HG03558 (cell line): ENCODE data around the gene MAPK10.
"Not testable (repeated sequence)": the region's sequence is repeated elsewhere in the genome, so short reads cannot be mapped to it uniquely, and the experiment has no call there.

Source experiments
- ATAC-seq: cut with Tn5 transposase; IDR thresholded peaks from one replicate; pipeline ENCODE4 v1.9.1; 2021; ENCODE audit warnings: moderate number of reproducible peaks; ENCODE audit not compliant: unreplicated experiment; ENCODE audit errors: extremely low read depth

Gene MAPK10

DNA sequence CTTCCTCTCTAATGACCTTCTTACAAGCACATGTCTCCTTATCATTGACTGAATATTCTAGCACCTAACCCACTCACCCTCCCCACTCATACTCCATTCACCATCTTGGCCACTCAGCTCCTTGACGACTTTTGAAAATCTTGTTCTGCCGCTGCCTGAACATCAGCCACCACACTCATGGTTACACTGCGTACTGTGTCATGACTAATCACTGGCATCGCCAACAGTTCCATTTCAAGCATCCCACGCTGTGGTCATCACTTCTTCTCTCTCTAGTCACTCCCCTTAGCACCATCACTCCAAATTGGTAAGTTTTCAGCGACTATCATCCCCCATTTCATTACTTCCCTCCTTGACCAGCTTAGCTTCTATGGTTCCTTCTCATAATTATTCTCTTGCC, 352.8 kb downstream of the MAPK10 start:
- ATAC-seq: no peak

DNA sequence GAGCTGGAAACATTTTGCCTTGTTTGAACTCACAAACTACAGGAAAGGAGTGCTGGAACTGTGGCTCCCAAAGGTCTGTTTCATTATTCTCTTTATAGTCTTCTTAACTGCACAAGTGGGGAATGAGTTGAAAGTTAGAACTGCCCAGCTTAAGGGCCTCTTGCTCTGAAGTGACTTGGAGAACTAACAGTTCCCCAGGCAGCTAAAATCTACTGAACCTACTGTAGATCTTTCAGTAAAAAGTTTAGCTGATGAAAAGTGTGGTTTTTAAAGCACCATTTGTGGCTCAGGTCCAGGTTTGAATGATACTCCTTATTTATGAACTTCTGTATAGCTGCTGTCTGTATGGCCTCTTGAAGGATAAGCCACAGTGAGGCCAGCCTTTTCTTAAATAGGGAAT, 353.8 kb downstream of the MAPK10 start:
- no peak for ATAC-seq

DNA sequence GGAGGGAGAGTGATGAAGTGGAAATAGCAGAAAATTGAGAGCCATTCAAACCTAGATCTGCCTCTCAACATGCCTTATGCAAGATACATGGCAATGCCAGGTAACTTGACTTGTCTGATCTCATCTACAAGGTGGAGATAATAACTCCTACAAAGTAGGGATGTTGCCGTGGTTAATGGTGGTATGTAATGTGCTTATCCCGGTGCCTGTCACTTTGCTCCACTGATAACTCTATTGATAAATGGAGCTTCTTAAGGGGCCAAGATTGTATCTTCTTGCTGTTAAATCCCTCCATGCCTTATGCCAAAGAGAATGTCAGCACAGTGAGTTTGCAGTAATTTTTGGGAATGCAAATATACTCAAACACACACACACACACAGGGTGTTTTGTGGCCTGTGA, 355.8 kb downstream of the MAPK10 start:
- no peak for ATAC-seq

DNA sequence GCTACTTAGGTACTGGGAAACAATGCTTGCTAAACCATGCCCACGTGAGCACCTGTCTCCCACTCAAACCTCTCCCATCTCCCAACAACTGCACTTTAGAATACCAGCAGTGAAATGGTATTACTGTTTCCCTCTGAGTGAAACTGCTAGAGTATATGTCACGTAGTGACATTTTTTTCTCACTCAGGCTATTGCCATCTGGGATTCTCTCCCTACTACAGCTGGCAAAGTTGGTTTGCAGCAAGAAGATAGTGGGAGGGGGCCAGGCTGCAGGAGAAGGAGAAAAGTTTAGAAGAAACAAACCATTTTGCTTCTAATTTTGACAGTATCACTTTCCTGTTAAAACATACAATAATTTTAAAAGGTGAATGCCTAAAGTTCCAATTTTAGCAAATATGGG, 358.3 kb downstream of the MAPK10 start:
- no peak for ATAC-seq

DNA sequence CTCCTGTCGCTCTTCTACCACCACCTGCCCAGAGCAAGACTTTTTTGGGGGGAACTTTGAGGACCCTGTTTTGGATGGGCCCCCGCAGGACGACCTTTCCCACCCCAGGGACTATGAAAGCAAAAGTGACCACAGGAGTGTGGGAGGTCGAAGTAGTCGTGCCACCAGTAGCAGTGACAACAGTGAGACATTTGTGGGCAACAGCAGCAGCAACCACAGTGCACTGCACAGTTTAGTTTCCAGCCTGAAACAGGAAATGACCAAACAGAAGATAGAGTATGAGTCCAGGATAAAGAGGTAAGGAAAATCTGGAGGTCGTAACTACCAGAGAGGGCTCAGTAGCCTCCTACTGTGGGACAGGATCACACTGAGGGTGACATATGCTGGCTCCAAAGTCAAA, 364.5 kb downstream of the MAPK10 start:
- ATAC-seq: no peak

DNA sequence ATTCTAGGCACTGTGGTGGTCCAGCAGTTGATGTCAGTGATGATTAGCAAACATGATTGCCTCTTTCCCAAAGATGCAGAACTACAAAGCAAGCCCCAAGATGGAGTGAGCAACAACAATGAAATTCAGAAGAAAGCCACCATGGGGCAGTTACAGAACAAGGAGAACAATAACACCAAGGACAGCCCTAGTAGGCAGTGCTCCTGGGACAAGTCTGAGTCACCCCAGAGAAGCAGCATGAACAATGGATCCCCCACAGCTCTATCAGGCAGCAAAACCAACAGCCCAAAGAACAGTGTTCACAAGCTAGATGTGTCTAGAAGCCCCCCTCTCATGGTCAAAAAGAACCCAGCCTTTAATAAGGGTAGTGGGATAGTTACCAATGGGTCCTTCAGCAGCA, 365.3 kb downstream of the MAPK10 start:
- no peak for ATAC-seq

DNA sequence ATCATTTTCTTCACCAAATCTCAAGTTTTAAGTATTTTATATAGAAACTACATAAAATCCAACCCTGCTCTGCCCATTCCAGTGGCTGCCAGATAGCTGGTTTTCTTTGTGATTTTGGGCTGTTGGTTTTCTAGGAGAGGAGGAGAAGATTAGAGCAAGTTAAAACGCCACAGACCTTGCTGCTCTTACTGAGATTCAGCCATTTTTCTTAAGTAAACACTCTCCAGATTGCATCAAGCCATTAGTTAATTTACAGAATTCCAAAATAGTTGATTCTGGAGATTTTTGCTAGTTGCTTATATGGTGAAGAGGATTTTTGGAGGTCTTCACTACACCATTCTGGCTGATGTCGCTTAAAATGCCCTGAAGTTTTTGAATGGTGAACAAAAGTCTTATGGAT, 366.2 kb downstream of the MAPK10 start:
- ATAC-seq: no peak

DNA sequence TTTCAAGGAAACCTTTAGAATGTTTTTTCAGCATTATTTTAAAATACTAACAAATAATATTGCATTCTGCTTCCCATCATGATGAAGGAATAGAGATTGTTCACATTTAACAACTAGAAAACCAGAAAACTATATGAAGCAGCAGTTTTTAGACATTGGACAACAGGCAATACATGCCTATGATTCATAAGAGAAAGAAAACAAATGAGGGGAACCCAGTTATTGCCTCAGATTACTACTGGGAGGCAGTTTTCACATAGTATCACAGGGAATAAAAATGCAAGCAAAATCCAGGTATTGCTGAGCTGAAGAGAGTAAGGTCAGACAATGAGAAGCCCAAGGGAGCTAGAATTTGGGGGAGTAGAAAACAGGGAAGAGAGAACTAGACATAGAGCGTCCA, 373.6 kb downstream of the MAPK10 start:
- ATAC-seq: no peak

DNA sequence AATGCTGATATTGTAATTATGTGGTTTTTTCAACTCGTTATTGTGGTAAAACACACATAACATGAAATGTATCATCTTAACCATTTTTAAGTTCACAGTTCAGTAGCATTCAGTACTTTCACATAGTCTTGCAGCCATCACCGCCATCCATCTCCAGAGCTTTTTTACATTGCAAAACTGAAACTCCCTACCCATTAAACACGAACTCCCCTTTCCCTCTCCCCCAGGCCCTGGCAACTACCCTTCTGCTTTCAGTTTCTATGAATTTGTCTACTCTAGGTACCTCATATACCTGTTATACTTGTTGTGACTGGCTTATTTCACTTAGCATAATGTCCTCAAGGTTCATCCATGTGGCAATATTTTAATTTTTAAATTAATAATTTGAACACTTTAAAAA, 380.6 kb downstream of the MAPK10 start:
- peak; percentile 72 for ATAC-seq

DNA sequence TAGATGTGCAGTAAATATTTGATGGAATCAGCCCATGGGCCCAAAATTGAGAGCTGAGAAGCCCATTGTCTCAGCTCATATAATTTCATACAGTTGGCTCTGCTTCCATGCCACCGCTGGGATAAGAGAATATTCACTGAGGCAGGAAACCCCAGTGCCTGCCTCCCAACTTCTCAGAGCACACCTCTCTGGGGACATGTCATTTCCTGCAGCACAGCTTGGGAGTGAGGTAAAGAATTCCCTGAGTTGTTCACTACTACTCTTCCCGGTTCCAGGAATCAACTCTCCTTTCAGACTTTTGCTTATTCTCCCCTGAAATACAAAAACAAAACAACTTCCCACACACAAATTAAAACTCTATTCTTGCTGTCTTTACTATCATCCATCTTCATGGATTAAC, 389.3 kb downstream of the MAPK10 start:
- no peak for ATAC-seq

DNA sequence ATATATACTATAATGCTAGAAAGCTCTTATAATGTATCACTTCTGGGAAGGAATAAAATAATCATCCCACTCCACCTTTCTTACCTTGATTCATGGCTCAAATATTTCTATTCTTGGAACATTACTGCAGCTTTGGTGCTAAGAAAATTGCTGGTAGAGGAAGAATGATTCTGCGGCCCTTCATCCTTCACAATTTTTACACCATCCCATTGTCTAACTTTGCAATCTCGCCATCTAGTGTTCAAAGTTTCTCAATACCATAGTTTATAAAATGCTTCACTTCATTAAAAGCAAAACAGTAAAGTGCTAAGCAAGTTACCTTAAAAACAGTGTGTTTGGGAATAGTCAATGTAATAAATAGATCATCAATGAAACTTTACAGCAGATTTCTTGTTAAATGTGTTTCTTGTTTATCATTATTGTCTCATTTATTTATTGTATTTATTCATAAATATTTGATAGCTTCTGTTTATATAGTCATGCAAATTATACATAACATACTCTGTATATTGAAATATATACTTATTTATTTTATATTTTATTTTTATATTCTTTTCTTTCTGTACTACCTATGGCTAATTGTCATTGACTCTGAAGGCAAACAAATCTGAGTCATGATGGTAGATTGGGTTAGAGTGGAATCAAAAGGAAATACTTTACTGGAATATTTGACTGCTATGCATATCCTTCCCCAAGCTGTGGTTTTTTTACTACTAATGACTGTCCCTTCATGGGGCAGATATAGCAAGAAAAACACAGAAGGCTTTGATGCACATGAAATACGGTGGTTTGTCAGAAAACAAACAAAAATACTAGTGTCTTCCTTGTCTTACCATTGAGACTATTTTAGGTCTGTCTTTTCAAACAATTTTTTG, 390.7 kb downstream of the MAPK10 start:
- no peak for ATAC-seq

DNA sequence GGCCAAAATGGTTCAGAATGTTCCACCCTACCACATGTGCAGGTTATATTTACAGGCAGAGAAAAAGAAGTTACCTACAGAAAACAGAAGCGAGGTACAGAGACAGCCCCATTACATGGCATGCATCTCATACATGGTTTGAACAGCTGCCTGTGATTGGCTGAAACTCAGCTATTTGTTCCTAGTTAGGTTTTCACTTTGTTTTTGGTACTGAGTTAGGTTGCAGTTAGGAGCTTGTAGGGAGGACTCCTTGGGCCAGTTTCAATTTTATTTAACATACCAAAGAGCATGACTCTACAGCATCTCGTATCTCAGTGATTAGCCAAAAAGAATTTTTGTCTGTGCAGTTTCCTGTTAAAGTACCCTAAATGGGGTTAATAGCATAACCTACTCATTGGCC, 392.0 kb downstream of the MAPK10 start:
- ATAC-seq: no peak

DNA sequence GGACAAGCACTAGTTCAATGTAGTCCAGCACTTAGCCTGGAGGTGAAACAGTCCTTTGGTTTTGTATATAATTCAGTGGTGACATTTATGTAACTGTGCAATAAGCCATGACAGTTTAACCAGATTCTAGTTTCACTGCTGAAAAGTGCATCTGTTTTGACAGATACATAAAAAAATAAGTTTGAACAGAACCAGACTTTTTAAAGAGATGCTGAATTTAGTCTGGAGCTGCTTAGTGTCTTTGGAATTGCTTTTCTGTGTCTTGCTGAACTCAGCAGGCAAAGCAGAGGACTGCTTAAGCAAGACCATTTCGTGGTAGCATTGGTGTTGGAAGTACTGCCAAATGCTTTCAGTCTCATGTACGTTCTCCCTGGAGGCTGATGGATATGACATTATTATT, 393.5 kb downstream of the MAPK10 start:
- ATAC-seq: no peak

DNA sequence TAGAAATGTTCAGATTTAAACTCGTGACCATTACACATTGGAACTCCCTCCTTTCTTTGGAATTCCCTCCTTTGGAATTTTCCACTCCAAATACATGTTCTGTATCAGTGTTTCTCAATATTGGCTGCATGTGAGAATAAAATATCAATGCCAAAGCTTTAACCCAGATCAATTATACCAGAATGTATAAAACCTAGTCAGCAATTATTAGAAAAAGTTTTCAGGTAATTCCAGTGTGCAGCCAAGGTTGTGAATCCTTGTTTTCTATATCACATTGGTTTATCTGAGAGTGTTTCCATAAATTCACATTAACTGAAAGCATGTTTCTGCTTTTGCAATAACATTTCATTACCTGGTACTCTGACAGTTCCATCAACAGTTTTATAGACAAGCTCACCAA, 394.3 kb downstream of the MAPK10 start:
- no peak for ATAC-seq

DNA sequence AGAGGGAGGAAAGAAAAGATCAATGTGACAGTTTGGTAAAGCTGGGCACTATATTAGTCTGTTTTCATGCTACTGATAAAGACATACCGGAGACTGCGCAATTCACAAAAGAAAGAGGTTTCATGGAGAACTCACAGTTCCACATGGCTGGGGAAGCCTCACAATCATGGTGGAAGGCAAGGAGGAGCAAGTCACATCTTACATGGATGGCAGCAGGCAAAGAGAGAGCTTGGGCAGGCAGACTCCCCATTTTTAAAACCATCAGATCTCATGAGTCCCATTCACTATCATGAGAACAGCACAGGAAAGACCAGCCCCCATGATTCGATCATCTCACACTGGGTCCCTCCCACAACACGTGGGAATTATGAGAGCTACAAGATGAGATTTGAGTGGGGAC, 394.8 kb downstream of the MAPK10 start:
- not testable (repeated sequence) for ATAC-seq

DNA sequence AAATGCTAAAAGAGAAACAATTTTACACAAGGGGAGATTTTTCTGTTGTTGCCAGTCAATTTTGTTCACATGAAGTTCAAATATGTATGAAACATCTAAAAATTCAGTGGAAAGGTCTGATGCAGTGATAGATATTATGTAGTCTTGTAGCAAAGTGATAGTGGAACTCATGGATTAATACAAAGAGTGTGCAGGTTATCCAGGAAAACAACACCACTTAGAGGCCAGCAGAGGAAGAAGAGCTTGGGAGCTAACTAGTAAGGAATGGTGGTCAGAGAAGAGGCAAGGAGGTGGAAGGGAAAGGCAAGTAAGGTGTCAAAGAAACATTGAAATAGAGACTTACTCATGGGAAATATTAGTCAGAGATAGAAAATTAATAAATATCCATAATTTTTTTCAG, 395.6 kb downstream of the MAPK10 start:
- no peak for ATAC-seq

DNA sequence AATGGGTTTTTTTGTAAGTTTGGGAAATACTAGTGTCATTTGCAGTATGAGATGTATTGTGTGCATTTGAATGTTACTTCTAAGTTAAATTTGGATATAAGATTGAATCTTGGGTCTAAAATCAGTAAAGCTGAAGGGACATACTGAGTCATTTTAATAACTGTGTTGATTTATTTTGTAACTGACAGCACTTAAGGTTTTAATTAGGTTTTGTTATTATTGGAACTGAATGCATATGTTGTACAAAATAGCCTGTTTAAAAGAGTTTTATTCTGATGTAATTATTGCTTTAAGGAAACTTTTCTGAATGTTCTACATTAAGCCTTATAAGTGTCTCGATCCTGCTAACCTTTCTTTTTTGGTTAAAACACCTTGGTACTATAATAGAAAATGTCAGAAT, 396.6 kb downstream of the MAPK10 start:
- no peak for ATAC-seq

DNA sequence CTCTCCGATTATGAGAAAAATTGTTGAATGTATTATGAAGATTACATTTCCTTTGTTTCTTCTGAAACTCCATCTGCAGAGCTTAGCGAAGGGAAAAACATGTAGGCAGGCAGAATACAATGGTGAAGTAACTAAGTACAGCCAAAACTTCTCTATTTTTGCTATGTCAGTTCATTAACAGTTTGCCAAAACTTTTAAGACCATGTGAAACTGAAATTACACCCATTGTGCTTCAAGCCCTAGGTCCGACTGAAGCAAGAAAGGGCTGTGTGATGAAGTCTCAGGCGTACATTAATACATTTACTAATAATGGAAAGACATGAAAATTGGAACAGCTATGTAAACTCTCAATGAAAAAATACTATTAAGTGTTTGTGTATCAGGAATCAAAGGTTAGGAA, 398.0 kb downstream of the MAPK10 start:
- no peak for ATAC-seq

DNA sequence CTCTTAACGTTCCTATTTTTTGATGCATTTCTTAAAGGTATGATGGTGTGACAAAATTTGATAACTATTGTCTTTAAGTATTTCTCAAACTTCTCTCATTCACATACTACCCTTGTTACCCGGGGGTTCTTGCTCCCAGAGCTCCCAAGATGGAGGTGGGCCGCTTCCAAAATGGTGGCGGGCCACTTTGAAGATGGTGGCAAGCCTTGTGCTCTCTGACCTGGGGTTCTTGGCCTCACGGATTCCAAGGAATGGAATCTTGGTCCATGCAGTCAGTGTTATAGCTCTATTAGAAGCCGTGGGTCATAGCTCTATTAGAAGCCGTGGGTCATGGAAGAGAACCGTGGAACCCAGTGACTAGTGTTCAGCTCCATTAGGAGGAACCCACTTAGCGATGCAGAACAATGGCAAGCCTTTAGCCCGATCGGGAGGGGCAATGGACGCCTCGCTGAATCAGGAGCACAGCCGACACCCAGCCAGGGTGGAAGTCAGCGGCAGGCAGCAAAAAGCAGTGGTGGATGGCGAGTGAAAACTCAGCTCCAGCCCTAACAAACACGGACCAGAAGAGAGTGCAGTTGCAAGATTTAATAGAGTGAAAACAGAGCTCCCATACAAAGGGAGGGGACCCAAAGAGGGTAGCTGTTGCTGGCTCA, 403.4 kb downstream of the MAPK10 start:
- ATAC-seq: no peak

DNA sequence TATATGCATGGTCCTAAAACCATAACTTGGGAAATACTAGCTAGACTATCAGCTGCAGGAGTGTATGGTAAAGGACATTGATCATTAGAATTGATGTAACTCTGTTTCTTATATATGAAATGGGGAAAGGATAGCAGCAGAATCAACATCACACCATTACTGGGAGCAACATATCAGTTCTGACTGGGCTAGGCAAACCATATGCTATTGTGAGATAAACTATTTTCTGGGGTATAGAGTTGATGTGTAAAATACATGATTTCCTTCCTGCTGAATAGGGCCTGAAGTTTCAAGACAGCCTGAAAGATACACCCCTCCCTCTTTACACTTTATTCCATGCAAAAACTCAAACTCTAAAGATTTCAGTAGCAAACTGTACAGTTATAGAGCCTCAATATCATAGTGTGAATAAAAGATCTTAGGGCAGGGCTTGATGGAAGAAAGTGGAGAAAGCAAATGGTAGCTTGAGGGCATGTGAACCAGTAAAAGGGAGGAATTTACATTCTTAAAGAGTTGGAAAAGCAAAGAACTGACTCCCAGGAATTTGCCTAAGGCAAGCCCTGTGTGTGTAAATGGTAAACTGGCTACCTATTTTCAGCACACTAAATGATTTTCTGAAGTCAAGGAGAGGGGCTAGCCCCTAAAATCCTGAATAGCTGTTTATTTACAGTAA, 404.1 kb downstream of the MAPK10 start:
- ATAC-seq: no peak

DNA sequence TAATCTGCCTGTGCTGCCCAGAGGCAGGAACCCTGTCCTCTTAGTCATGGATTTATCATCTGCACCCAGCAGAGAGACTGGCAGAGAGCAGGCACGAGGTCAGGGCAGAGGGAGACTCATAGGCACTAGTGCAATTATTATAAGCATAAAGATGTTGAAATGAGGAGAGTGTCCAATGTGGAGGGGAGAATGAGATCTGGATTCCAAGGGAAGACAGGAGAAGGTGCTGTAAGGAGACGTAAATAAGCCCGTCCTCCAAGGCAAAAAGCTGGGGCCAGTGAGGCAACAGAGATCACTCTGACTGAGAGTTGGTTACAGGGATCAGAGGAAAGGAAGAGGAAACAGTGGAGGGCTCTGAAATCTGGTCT, 406.2 kb downstream of the MAPK10 start:
- no peak for ATAC-seq
